OCI-LY7 (cell line): Measurements from ENCODE around the gene COL25A1.

Source experiments
- CTCF ChIP-seq: fragments of 200-600 bp; sonication (generic); conservative IDR thresholded peaks from 2 replicates; pipeline ENCODE4 v1.5.1; 2014; ENCODE audit warnings: mild to moderate bottlenecking, antibody characterized with exemption, low read length, moderate library complexity, mixed read lengths
- EZH2phosphoT487 ChIP-seq: fragments of 200-600 bp; sonication (generic); IDR thresholded peaks from 2 replicates; pipeline ENCODE4 v1.6.1; 2018; ENCODE audit warnings: low read depth, borderline replicate concordance, mild to moderate bottlenecking, mixed run types, antibody characterized with exemption, low read length, moderate library complexity, mixed read lengths

- TF ChIP-seq CTCF (no peak), EZH2phosphoT487 (no peak)
Measured at GRCh38 chr4:108839333-108839732, 463.1 kb downstream of the COL25A1 start.
